Spleen (tissue), 7 donors: ENCODE measurements around the gene ASCC3.

Experiments
- CTCF ChIP-seq, 11 experiments: fragments of 200-600 bp in 7 of 11; fragments of 450-650 bp in 4 of 11; sonication (generic) in 4 of 11; IDR thresholded peaks in 8 of 11; conservative IDR thresholded peaks in 3 of 11; 1 replicate in 7 of 11; 2 replicates in 4 of 11; pipeline versions ENCODE4 v1.4.0 to v1.8.0; 2016 to 2021; ENCODE audit warnings: antibody characterized with exemption in 11 of 11, inconsistent platforms in 4 of 11, mild to moderate bottlenecking in 1 of 11
- POLR2A ChIP-seq, 3 donors: fragments of 450-650 bp; IDR thresholded peaks; one replicate each; pipeline ENCODE4 v1.5.1; 2017; ENCODE audit warnings: antibody characterized with exemption in 3 of 3, mild to moderate bottlenecking in 1 of 3
- donor health status: DM: no; HTN: no; CAD: no; lungs with moderate emphysema.
- donor health status: DM: no; HTN: no; CAD: no.
- donor health status: DM: no; HTN: no; CAD: no.

GRCh38 chr6:100622907-100623692 lies 258.0 kb downstream of the ASCC3 start:
- TF ChIP-seq CTCF (IDR thresholded peaks at IDR 0.05 in 8 of 11, conservative IDR thresholded peaks at IDR 0.05 in 3 of 11) (no peak), POLR2A (IDR thresholded peaks at IDR 0.05) (no peak)
